ENCODE data around the gene ERMAP.

GRCh38 chr1:42788021-42788420, 28.9 kb upstream of the ERMAP start:
- TF ChIP-seq CTCF (IDR thresholded peaks at IDR 0.05; ENCODE audit: insufficient read depth, low read length) (no peak), POLR2AphosphoS5 (IDR thresholded peaks at IDR 0.05; ENCODE audit: low read depth) (no peak), REST (IDR thresholded peaks at IDR 0.05; ENCODE audit: insufficient replicate concordance, low read depth) (no peak), GABPA (IDR thresholded peaks at IDR 0.05; ENCODE audit: low read depth) (no peak), SPI1 (IDR thresholded peaks at IDR 0.05; ENCODE audit: borderline replicate concordance, low read depth) (no peak)

Measured in HL-60 (cell line).